ENCODE results near the gene METRN.
"Not testable (repeated sequence)": the region's sequence is repeated elsewhere in the genome, so short reads cannot be mapped to it uniquely, and the experiment has no call there.

METRN gene

DNA sequence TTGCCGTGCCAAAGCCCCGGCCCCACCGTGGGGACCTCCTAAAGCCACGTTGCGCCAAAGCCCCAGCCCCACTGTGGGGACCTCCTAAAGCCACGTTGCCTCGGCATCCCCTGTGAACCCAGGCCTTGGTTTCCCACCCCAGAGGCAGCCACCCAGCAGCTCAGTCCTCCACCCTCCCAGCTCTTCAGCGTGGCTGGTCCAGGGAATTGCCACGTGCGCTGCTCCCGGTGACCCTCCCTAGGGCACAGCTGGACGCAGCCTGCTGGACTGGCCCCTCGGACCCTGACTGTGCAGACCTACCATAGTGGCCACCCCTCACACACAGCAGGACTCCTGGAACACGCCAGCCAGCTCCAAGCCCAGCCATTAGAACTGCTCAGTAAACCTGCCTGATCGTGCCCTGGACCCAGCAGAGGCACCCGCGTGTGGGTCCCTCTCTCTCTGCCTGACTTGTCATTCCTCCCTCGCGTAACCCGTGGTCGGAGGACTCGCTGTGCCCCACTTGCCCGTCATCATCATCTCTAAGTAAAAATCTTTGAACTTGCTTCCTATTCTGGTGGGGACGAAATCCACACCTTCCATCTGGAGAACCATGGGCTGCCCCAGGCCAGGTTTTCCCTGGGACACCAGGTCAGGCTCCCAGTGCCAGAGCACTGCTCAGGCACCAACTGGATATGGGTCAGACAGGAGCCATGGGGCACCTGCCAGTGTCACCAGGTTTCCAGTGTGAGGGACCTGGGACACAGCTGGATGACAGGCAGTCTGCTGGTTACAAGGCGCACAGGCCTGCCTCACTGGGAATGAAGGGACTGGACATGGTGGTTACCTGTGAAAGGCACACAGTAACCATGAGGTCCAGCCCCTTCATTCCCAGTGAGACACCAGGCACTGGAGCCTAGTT lies 20.3 kb downstream of the METRN start:
- no peak for DNase-seq (ENCODE audit: low spot score)

DNA sequence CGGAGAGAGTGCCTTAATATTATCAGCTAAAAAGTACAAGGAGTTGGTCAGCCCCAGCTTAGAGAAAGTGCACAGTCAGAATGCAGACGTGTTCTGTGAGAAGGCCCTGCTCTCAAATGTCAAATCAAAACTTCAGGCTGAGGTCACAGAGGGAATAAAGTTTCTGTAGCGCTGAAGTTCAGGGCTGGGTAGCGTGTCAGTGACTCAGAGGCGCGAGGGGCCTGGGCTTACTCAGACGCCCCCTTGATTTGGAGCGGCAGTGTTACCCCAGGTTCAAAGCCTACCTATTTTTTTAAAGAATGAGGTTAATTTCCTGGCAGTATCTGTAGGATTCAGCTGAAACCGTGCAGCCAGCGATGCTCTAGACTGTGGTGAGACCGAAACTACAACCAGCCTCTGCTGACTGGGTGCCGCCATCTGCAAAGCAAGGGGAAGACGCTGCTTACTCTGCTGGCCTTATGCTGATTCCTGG lies 21.1 kb downstream of the METRN start:
- DNase-seq (ENCODE audit: low spot score), result no peak

GRCh38 chr16:736936-737481 lies 22.1 kb downstream of the METRN start:
- no peak for DNase-seq (ENCODE audit: low spot score)

GRCh38 chr16:739560-740458 lies 24.9 kb downstream of the METRN start:
- no peak for DNase-seq (ENCODE audit: low spot score)

- DNase-seq (ENCODE audit: low spot score), result no peak
Observed at GRCh38 chr16:740459-740763, 25.5 kb downstream of the METRN start.

DNA sequence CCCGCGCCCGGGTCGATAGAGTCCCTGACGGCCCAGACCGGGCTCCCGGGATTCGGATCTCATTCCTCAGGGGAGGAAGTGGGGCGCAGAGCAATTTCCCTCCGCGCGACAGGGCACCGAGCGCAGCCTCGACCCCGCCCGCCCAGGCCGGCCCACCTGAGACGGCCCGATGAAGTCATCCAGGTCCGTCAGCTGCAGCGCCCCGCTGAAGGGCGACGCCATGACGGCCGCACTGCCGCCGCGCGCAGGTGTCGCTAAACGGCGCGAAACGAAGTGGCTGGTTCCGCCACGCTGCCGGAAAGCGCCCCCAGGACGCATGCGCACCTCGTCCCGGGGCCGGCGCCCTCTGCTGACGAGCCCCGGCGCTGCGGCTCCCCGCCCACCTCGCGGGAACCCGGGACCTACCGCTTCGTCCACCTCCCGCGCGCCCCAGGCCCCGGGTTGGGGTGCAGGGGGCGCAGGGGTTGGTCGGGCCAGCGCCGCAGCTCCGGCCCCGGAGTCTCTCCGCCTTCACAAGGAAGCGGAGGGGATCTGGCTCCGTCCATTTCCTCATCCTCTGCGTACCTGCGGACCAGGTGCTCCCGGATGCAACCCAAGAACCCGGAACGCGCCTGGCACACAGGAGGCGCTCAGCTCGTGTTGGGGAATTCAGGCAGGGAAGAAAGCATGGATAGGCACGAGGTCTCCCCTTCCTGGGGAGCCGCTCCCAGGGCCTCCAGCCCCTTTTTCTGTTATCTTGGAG lies 26.0 kb downstream of the METRN start, which contains the start of gene CIAO3:
TSS of gene CIAO3 (minus strand) at position 234 of the 742 bp plus-strand sequence. CDS start at position 222, 12 bp downstream.
- peak; percentile 83 for DNase-seq (ENCODE audit: low spot score)

GRCh38 chr16:741986-742629 lies 27.2 kb downstream of the METRN start:
- no peak for DNase-seq (ENCODE audit: low spot score)

DNA sequence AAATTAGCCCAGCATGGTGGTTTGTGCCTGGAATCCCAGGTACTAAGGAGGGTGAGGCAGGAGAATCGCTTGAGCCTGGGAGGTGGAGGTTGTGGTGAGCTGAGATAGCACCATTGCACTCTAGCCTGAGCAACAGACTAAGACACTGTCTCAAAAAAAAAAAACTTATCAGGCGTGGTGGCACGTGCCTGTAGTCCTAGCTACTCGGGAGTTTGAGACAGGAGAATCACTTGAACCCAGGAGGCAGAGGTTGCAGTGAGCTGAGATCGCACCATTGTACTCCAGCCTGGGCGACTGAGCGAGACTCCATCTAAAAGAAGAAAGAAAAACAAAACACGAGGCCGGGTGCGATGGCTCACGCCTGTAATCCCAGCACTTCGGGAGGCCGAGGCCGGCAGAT lies 28.0 kb downstream of the METRN start:
- DNase-seq (ENCODE audit: low spot score), result not testable (repeated sequence)

DNA sequence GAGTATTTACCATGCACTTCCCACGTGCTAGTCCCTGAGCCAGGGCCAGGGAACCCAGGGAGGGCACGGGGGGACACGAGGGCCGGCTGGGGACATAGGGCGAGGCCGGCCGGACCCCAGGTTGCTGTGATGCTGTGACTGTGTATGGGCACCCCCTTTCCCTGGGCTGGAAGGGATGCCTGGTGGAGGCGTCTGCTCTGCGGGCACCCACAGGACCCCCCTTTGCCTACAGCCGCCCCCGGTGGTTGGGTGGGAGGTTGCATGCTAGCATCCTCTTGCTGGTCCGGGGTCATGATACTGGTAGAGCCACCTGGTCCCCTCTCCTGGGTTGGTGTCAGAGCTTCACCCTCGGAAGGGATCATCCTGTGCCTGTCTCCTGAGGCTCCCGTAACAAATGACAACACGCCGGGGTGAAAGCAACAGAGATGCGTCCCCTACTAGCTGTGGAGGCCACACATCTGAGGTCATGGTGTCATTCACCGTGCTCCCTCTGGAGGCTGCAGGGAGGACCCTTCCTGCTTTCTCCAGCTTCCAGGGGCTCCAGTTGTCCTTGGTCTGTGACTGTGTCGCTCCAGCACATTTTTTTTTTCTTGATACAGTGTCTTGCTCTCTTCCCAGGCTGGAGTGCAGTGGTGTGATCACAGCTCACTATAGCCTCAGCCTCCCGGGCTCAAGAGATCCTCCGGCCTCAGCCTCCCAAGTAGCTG lies 29.0 kb downstream of the METRN start:
- DNase-seq (ENCODE audit: low spot score), result no peak

- DNase-seq (ENCODE audit: low spot score), result no peak
Observed at GRCh38 chr16:745739-746138, 30.8 kb downstream of the METRN start.

DNA sequence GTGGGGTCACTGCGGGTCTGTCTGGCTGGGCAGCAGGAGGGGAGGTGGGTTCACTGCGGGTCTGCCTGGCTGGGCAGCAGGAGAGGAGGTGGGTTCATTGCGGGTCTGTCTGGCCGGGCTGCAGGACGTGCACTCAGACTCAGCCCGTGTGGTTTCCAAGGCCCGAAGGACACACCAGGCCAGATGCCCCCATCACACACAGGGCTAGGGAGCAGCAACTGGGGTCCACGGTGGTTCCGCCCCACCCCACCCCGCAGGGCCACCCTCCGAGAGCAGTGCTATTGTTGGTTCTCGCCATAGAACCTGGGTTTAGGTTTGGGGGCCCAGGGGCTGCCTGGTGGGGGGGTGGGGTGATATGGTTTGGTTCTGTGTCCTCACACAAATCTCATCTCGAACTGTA lies 31.7 kb downstream of the METRN start:
- no peak for DNase-seq (ENCODE audit: low spot score)

GRCh38 chr16:747978-748746 lies 33.2 kb downstream of the METRN start:
- DNase-seq (ENCODE audit: low spot score), result no peak

- DNase-seq (ENCODE audit: low spot score), result no peak
Observed at GRCh38 chr16:749010-749409, 34.1 kb downstream of the METRN start.

DNA sequence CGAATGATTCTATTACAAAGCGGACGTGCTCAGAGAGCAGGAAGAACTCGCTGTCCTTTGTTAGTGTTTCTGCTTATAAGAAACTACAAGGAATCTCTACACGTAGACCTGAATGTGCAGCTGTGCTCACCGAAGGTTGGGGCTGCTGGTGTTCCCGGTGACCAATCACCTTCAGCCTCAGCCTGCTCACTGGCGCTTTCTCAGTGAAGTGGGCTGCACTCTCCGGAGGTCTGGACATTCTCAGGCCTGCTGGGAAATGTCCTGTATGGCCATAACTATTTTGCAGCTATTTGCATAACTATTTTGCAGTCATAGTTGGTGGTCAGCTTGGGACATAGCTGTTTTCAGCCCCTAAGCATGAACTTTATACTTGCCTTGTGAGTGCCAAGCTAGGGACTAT lies 35.6 kb downstream of the METRN start:
- no peak for DNase-seq (ENCODE audit: low spot score)

GRCh38 chr16:751152-752006 lies 36.5 kb downstream of the METRN start:
- no peak for DNase-seq (ENCODE audit: low spot score)

DNA sequence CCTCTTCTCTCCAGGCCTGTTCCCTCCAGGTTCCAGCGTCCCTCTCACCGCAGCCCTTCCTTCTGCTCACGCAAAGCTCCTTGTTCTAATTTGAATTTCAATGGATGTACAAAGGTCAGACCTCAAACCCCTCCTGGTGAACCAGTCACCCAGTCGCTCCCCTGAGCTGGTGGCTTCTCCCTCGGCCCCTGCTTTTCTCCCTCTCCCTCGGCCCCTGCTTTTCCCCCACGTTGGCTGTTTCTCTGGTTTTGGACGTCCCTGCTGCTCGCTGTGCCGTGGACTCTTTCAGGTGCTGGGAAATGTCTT lies 37.0 kb downstream of the METRN start:
- DNase-seq (ENCODE audit: low spot score), result no peak

GRCh38 chr16:754121-754607 lies 39.2 kb downstream of the METRN start:
- DNase-seq (ENCODE audit: low spot score), result not testable (repeated sequence)

GRCh38 chr16:754656-755055 lies 39.7 kb downstream of the METRN start:
- no peak for DNase-seq (ENCODE audit: low spot score)

DNA sequence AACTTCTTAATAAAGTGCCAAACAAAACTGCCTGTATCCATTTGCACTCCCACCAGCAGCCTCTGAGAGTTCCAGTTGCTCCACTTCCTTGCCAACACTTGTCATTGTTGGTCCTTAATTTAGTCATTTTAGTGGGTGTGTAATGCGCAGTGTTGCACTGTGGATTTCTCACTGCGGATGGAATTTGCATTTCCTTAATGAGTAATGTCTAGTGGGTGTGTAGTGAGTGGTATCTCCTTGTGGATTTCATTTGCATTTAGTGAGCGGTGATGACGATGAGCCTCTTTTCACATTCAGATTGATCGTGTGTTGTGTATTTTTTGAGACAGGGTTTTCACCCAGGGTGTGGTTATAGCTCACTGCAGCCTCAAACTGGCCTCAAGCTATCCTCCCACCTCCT lies 41.5 kb downstream of the METRN start:
- no peak for DNase-seq (ENCODE audit: low spot score)
